SH-SY5Y (cell line): ENCODE results near the gene TPSD1.

Source experiments
- GATA2 ChIP-seq: IDR thresholded peaks from 2 replicates; pipeline ENCODE4 v1.6.1; 2011; ENCODE audit warnings: mild to moderate bottlenecking, low read depth, low read length
- GATA3 ChIP-seq: IDR thresholded peaks from 2 replicates; pipeline ENCODE4 v1.6.1; 2011; ENCODE audit warnings: low read depth, mild to moderate bottlenecking, low read length, moderate library complexity

Gene TPSD1

GRCh38 chr16:1293921-1294656 lies 38.2 kb downstream of the TPSD1 start:
- TF ChIP-seq GATA3 (no peak), GATA2 (no peak)

GRCh38 chr16:1295465-1295864 lies 39.6 kb downstream of the TPSD1 start:
- no peak for TF ChIP-seq GATA3
- no peak for TF ChIP-seq GATA2

- TF ChIP-seq GATA2 (no peak), GATA3 (no peak)
Measured at GRCh38 chr16:1297018-1297696, 41.3 kb downstream of the TPSD1 start.

GRCh38 chr16:1298406-1298805 lies 42.5 kb downstream of the TPSD1 start:
- no peak for TF ChIP-seq GATA3
- no peak for TF ChIP-seq GATA2

- TF ChIP-seq GATA3 (no peak), GATA2 (no peak)
Measured at GRCh38 chr16:1299012-1299867, 43.4 kb downstream of the TPSD1 start.

- TF ChIP-seq GATA2, result no peak
- no peak for TF ChIP-seq GATA3
Measured at GRCh38 chr16:1299868-1300203, 44.0 kb downstream of the TPSD1 start.

- TF ChIP-seq GATA2 (no peak), GATA3 (no peak)
Measured at GRCh38 chr16:1300664-1301476, 45.0 kb downstream of the TPSD1 start.

- TF ChIP-seq GATA2, result no peak
- no peak for TF ChIP-seq GATA3
Measured at GRCh38 chr16:1301562-1301961, 45.7 kb downstream of the TPSD1 start.

GRCh38 chr16:1305823-1306222 lies 50.0 kb downstream of the TPSD1 start:
- TF ChIP-seq GATA3 (no peak), GATA2 (no peak)

GRCh38 chr16:1306334-1306733 lies 50.5 kb downstream of the TPSD1 start:
- TF ChIP-seq GATA3, result no peak
- TF ChIP-seq GATA2, result no peak

- TF ChIP-seq GATA3, result no peak
- no peak for TF ChIP-seq GATA2
Measured at GRCh38 chr16:1308036-1308976, 52.4 kb downstream of the TPSD1 start.
